ENCODE data around the gene SLC45A2.

DNA sequence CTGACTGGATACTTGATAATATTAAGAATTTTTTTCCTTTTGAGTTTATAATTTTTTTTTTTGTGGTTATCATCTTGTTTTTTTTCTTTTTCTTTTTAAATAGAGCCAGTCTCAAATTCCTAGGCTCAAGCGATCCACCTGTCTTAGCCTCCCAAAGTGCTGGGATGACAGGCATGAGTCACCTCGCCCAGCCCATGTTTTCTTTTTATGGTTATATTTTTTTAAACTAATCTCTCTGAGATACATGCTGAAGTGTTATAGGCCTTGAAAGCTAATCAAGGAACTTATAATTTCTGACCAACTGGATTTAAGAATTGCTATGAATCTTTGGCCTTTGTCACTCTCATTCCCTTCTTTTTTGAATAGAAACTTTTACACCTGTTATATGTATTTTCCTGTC is 30.1 kb upstream of the SLC45A2 start:
- TF ChIP-seq CTCF (IDR thresholded peaks at IDR 0.05) = no peak
- TF ChIP-seq POLR2A (IDR thresholded peaks at IDR 0.05) = no peak
- no peak for TF ChIP-seq POLR2AphosphoS5 (IDR thresholded peaks at IDR 0.05; ENCODE audit: insufficient read depth in 1 of 2, low read depth in 1 of 2)
